ENCODE data around the gene DOCK3. TPM values are rescaled to one million over a fixed set of nuclear protein-coding genes. Genes with fewer than 3 reads are reported as not detected.

The DOCK3 gene
- total RNA-seq, 4 donors from 2014 or later: 4.0 to 6.3 (median 5.8) TPM

- peaks cover 0 to 23% (median 5%) of the 10 kb centered on the region in 4 donors for H3K4me1 ChIP-seq
- no peak for TF ChIP-seq POLR2A (IDR thresholded peaks at IDR 0.05)
- TF ChIP-seq EP300 (IDR thresholded peaks at IDR 0.05): no peak
- no peak for TF ChIP-seq CTCF (IDR thresholded peaks at IDR 0.05)
- peak overlapping the region in 1 of 4 donors; percentile 10 for H3K27ac ChIP-seq
- H3K27me3 ChIP-seq: no peaks in the 10 kb centered on the region
- no peaks in the 10 kb centered on the region for H3K9me3 ChIP-seq
- WGBS, 2 donors: 66 to 80% methylated on average over 7 of the region's 7 CpGs
- no peak overlapping the region for H3K4me3 ChIP-seq
- H3K36me3 ChIP-seq: no peaks in the 10 kb centered on the region
- peak in 1 of 2 donors; percentile 7 for DNase-seq (ENCODE audit: low spot score in 2 of 2)
Measured at GRCh38 chr3:51343918-51344687, 669.4 kb downstream of the DOCK3 start.

GRCh38 chr3:51350751-51351150 is 676.0 kb downstream of the DOCK3 start:
- no peak for TF ChIP-seq CTCF (IDR thresholded peaks at IDR 0.05)
- TF ChIP-seq EP300 (IDR thresholded peaks at IDR 0.05): no peak
- TF ChIP-seq POLR2A (IDR thresholded peaks at IDR 0.05): no peak
- 71 to 89% methylated on average over 1 of the region's 1 CpG for WGBS, 2 donors

GRCh38 chr3:51353131-51353530 is 678.4 kb downstream of the DOCK3 start:
- WGBS, 2 donors: 72 to 79% methylated on average over 4 of the region's 4 CpGs
- H3K36me3 ChIP-seq: no peaks in the 10 kb centered on the region
- no peaks in the 10 kb centered on the region for H3K27me3 ChIP-seq
- H3K4me3 ChIP-seq: no peak overlapping the region
- no peak for DNase-seq (ENCODE audit: low spot score in 2 of 2)
- no peaks in the 10 kb centered on the region for H3K4me1 ChIP-seq
- no peak overlapping the region for H3K27ac ChIP-seq
- no peaks in the 10 kb centered on the region for H3K9me3 ChIP-seq
- TF ChIP-seq EP300 (IDR thresholded peaks at IDR 0.05): no peak
- no peak for TF ChIP-seq CTCF (IDR thresholded peaks at IDR 0.05)
- no peak for TF ChIP-seq POLR2A (IDR thresholded peaks at IDR 0.05)

More at GRCh38 chr3:51350751-51351150, 676.0 kb downstream of the DOCK3 start:
- Histone ChIP-seq H3K4me1 (no peaks in the 10 kb centered on the region), H3K4me3 (no peak overlapping the region), H3K27me3 (no peaks in the 10 kb centered on the region), H3K36me3 (no peaks in the 10 kb centered on the region), H3K27ac (no peak overlapping the region), H3K9me3 (no peaks in the 10 kb centered on the region)
- DNase-seq (ENCODE audit: low spot score in 2 of 2): no peak

- Histone ChIP-seq H3K36me3 (no peaks in the 10 kb centered on the region), H3K4me1 (no peaks in the 10 kb centered on the region), H3K4me3 (no peak overlapping the region), H3K9me3 (no peaks in the 10 kb centered on the region), H3K27ac (no peak overlapping the region), H3K27me3 (no peaks in the 10 kb centered on the region)
- DNase-seq (ENCODE audit: low spot score in 2 of 2): no peak
- TF ChIP-seq CTCF (IDR thresholded peaks at IDR 0.05) (no peak), POLR2A (IDR thresholded peaks at IDR 0.05) (no peak), EP300 (IDR thresholded peaks at IDR 0.05) (no peak)
- whole genome bisulfite sequencing, 2 donors: 43 to 69% methylated on average over 1 of the region's 1 CpG
Measured at GRCh38 chr3:51353691-51354090, 679.0 kb downstream of the DOCK3 start.

GRCh38 chr3:51354172-51354571 is 679.4 kb downstream of the DOCK3 start:
- Histone ChIP-seq H3K4me3 (no peak overlapping the region), H3K27me3 (no peaks in the 10 kb centered on the region), H3K4me1 (no peaks in the 10 kb centered on the region), H3K27ac (no peak overlapping the region), H3K36me3 (no peaks in the 10 kb centered on the region), H3K9me3 (no peaks in the 10 kb centered on the region)
- DNase-seq (ENCODE audit: low spot score in 2 of 2): no peak
- no peak for TF ChIP-seq CTCF (IDR thresholded peaks at IDR 0.05)
- no peak for TF ChIP-seq EP300 (IDR thresholded peaks at IDR 0.05)
- no peak for TF ChIP-seq POLR2A (IDR thresholded peaks at IDR 0.05)
- 79 to 98% methylated on average over 2 of the region's 2 CpGs for WGBS, 2 donors
